PFSK-1 (cell line): ENCODE results near the gene GRB10.

ENCODE experiments used
- FOXP2 ChIP-seq: optimal IDR thresholded peaks from 2 replicates; pipeline ENCODE3; 2011; ENCODE audit warnings: borderline replicate concordance, control low read depth, inconsistent platforms; ENCODE audit not compliant: insufficient read depth; ENCODE audit errors: extremely low read length, extremely low read depth
- POLR2AphosphoS5 ChIP-seq: IDR thresholded peaks from 2 replicates; pipeline ENCODE4 v1.6.1; 2012; ENCODE audit warnings: low read depth, mild to moderate bottlenecking, control low read depth, low read length, moderate library complexity
- SIN3A ChIP-seq: IDR thresholded peaks from 2 replicates; pipeline ENCODE4 v1.6.1; 2012; ENCODE audit warnings: mild to moderate bottlenecking, low read length, moderate library complexity, borderline replicate concordance; ENCODE audit not compliant: insufficient read depth
- TAF1 ChIP-seq: IDR thresholded peaks from 2 replicates; pipeline ENCODE4 v1.6.1; 2012; ENCODE audit warnings: low read length, control low read depth, borderline replicate concordance; ENCODE audit not compliant: insufficient read depth
- TF ChIP-seq, protein P1 (sequence below), 2 experiments: IDR thresholded peaks; 2 replicates each; pipeline versions ENCODE4 v1.6.1 to v1.8.0; 2011 to 2012; ENCODE audit warnings: low read depth in 2 of 2, low read length in 2 of 2, control low read depth in 1 of 2, inconsistent platforms in 1 of 2, mild to moderate bottlenecking in 1 of 2, moderate library complexity in 1 of 2; ENCODE audit not compliant: insufficient read depth in 1 of 2

The GRB10 gene

GRCh38 chr7:50640779-50641178, 141.9 kb downstream of the GRB10 start:
- TF ChIP-seq, protein P1, sequence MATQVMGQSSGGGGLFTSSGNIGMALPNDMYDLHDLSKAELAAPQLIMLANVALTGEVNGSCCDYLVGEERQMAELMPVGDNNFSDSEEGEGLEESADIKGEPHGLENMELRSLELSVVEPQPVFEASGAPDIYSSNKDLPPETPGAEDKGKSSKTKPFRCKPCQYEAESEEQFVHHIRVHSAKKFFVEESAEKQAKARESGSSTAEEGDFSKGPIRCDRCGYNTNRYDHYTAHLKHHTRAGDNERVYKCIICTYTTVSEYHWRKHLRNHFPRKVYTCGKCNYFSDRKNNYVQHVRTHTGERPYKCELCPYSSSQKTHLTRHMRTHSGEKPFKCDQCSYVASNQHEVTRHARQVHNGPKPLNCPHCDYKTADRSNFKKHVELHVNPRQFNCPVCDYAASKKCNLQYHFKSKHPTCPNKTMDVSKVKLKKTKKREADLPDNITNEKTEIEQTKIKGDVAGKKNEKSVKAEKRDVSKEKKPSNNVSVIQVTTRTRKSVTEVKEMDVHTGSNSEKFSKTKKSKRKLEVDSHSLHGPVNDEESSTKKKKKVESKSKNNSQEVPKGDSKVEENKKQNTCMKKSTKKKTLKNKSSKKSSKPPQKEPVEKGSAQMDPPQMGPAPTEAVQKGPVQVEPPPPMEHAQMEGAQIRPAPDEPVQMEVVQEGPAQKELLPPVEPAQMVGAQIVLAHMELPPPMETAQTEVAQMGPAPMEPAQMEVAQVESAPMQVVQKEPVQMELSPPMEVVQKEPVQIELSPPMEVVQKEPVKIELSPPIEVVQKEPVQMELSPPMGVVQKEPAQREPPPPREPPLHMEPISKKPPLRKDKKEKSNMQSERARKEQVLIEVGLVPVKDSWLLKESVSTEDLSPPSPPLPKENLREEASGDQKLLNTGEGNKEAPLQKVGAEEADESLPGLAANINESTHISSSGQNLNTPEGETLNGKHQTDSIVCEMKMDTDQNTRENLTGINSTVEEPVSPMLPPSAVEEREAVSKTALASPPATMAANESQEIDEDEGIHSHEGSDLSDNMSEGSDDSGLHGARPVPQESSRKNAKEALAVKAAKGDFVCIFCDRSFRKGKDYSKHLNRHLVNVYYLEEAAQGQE (IDR thresholded peaks at IDR 0.05; ENCODE audit: insufficient read depth in 1 of 2, low read depth in 2 of 2, low read length in 2 of 2): no peak
- TF ChIP-seq TAF1 (no peak), FOXP2 (no peak), SIN3A (no peak), POLR2AphosphoS5 (no peak)

DNA sequence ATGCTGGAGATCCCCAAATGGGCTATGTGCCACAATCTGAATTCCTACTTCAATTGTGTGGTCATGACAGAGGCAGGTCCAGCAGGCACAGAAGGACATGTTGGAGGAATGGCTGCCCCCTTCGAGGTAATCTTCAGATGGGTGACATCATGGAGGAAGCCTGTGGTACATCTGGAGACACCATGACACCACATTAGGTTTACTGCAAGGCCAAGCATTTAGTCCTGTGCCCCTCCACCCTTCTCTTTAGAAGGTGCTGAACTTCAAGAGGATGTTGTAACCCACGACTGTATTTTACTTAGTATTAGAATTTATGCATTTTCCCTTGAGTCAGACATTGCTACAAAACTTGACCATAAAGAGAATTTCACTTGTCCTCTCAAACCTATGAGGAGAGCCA, 142.4 kb downstream of the GRB10 start:
- TF ChIP-seq TAF1: no peak

- TF ChIP-seq SIN3A: no peak
- no peak for TF ChIP-seq POLR2AphosphoS5
- TF ChIP-seq, protein P1 (IDR thresholded peaks at IDR 0.05; ENCODE audit: insufficient read depth in 1 of 2, low read depth in 2 of 2, low read length in 2 of 2): no peak
- no peak for TF ChIP-seq TAF1
- TF ChIP-seq FOXP2: no peak
Measured at GRCh38 chr7:50637725-50638643, 144.7 kb downstream of the GRB10 start.

DNA sequence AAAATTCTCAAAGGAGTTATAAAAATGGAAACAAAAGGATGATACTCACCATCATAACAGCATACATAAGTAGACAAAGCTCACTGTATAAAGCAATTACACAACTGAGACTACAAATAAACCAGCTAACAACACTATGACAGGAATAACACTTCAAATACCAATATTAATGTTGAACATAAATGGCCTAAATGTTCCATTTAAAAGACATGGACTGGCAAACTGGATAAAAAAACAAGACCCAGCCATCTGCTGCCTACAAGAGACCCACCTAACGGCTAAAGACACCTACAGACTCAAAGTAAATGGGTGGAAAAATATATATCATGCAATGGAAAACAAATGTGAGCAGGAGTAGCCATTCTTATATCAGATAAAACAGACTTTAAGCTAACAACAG, 148.3 kb downstream of the GRB10 start:
- TF ChIP-seq POLR2AphosphoS5 (no peak), SIN3A (no peak)

DNA sequence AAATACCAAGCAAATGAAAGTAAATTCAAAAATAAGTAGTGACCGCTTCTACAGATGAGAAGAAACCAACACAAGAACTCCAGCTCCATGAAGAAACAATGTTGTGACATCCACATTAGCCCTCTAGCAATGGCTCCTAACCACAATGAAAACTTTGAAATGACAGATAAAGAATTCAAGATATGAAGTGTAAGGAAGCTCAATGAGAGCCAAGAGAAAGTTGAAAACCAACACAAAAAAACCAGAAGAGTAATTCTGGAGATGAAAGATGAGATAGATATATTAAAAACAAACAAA, 149.3 kb downstream of the GRB10 start:
- TF ChIP-seq FOXP2 (no peak), TAF1 (no peak), SIN3A (no peak), POLR2AphosphoS5 (no peak)
- TF ChIP-seq, protein P1 (IDR thresholded peaks at IDR 0.05; ENCODE audit: insufficient read depth in 1 of 2, low read depth in 2 of 2, low read length in 2 of 2): no peak

DNA sequence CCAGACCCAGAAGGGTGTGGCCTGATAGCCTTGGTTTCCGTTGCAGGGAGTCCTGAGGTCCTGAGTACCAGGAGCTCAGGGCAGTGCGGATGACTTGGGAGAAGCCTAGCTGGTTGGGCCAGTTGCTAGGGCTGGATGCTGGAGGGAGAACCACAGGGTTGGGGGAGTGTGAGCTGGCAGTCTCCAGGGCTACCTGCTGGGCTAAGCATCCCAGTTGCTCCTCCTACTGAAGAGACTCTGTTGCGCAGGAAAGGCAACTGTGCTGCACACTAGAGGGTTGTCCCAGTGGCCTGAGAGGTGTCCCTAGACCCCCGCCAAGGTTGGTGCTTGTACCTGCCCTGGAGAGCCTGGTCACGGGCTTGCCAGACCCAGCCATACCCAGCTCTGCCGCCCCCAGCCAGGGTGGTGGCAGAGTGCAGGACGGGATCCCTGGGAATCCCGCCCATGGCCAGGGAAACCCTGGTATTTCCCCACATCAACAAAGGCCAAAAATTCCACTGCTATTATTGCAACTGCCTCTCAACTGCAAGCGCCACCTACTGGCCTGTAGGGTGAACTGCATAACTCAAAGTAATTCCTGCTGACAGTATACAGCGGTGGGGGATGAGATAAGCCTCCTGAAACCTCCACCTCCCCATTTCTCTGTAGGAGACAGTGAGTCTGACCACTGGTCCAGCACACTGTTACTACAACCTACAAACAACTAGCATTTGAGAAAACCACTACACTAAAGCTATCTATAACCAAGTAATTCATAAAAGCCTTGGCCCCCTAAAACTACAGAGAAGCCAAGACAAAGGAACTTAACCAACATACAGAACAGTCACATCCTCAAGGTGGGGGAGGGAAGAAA, 149.9 kb downstream of the GRB10 start:
- TF ChIP-seq POLR2AphosphoS5 (no peak), FOXP2 (no peak), SIN3A (no peak), TAF1 (no peak)
- TF ChIP-seq, protein P1 (IDR thresholded peaks at IDR 0.05; ENCODE audit: insufficient read depth in 1 of 2, low read depth in 2 of 2, low read length in 2 of 2): no peak
